HEK293 (cell line): ENCODE measurements around the gene NOC2L.

ENCODE experiments used
- BCL11B ChIP-seq: fragments of 450-650 bp; formaldehyde crosslinking; IDR thresholded peaks from 2 replicates; pipeline ENCODE4 v1.5.1; 2016; ENCODE audit warnings: low read depth, missing biosample characterization, missing genetic modification characterization
- GLIS1 ChIP-seq: fragments of 450-650 bp; formaldehyde crosslinking; IDR thresholded peaks from 2 replicates; pipeline ENCODE4 v1.5.1; 2016; ENCODE audit warnings: missing biosample characterization, missing genetic modification characterization
- HIC1 ChIP-seq: fragments of 450-650 bp; formaldehyde crosslinking; IDR thresholded peaks from 2 replicates; pipeline ENCODE4 v1.5.1; 2016; ENCODE audit warnings: missing biosample characterization, missing genetic modification characterization
- HOXD13 ChIP-seq: sonication (generic); formaldehyde crosslinking; IDR thresholded peaks from 2 replicates; pipeline ENCODE4 v1.8.0; 2022; ENCODE audit warnings: missing genetic modification reagents, borderline replicate concordance
- KLF16 ChIP-seq: fragments of 450-650 bp; formaldehyde crosslinking; IDR thresholded peaks from 2 replicates; pipeline ENCODE4 v1.5.1; 2017; ENCODE audit warnings: missing biosample characterization, missing genetic modification characterization
- MYNN ChIP-seq: fragments of 450-650 bp; formaldehyde crosslinking; IDR thresholded peaks from 2 replicates; pipeline ENCODE4 v1.5.1; 2016; ENCODE audit warnings: missing biosample characterization, missing genetic modification characterization, borderline replicate concordance
- TSHZ1 ChIP-seq: fragments of 450-650 bp; formaldehyde crosslinking; IDR thresholded peaks from 2 replicates; pipeline ENCODE4 v1.5.1; 2016; ENCODE audit warnings: missing biosample characterization, missing genetic modification characterization, borderline replicate concordance
- ZBTB20 ChIP-seq: fragments of 450-650 bp; formaldehyde crosslinking; IDR thresholded peaks from 2 replicates; pipeline ENCODE4 v1.5.1; 2016; ENCODE audit warnings: missing biosample characterization, missing genetic modification characterization
- ZNF146 ChIP-seq: fragments of 450-650 bp; formaldehyde crosslinking; IDR thresholded peaks from 2 replicates; pipeline ENCODE4 v1.5.1; 2016; ENCODE audit warnings: missing biosample characterization, missing genetic modification characterization
- ZNF155 ChIP-seq: fragments of 450-650 bp; formaldehyde crosslinking; IDR thresholded peaks from 2 replicates; pipeline ENCODE4 v1.5.1; 2016; ENCODE audit warnings: missing biosample characterization, missing genetic modification characterization
- ZNF157 ChIP-seq: fragments of 450-650 bp; formaldehyde crosslinking; IDR thresholded peaks from 2 replicates; pipeline ENCODE4 v1.5.1; 2016; ENCODE audit warnings: missing biosample characterization, missing genetic modification characterization
- ZNF311 ChIP-seq: fragments of 450-650 bp; formaldehyde crosslinking; IDR thresholded peaks from 2 replicates; pipeline ENCODE4 v1.5.1; 2017; ENCODE audit warnings: missing biosample characterization, missing genetic modification characterization, borderline replicate concordance
- ZNF416 ChIP-seq: fragments of 450-650 bp; formaldehyde crosslinking; IDR thresholded peaks from 2 replicates; pipeline ENCODE4 v1.5.1; 2016; ENCODE audit warnings: missing biosample characterization, missing genetic modification characterization
- ZNF433 ChIP-seq: fragments of 450-650 bp; formaldehyde crosslinking; IDR thresholded peaks from 2 replicates; pipeline ENCODE4 v1.5.1; 2016; ENCODE audit warnings: missing biosample characterization, missing genetic modification characterization, low read depth
- ZNF548 ChIP-seq: fragments of 450-650 bp; formaldehyde crosslinking; IDR thresholded peaks from 2 replicates; pipeline ENCODE4 v1.5.1; 2016; ENCODE audit warnings: missing biosample characterization, missing genetic modification characterization
- ZNF555 ChIP-seq: fragments of 450-650 bp; formaldehyde crosslinking; conservative IDR thresholded peaks from 2 replicates; pipeline ENCODE4 v1.5.1; 2017; ENCODE audit warnings: missing biosample characterization, mild to moderate bottlenecking, missing genetic modification characterization, inconsistent platforms
- ZNF645 ChIP-seq: fragments of 450-650 bp; formaldehyde crosslinking; IDR thresholded peaks from 2 replicates; pipeline ENCODE4; 2016; ENCODE audit warnings: missing biosample characterization, missing genetic modification characterization
- ZNF664 ChIP-seq: fragments of 450-650 bp; formaldehyde crosslinking; IDR thresholded peaks from 2 replicates; pipeline ENCODE4 v1.5.1; 2016; ENCODE audit warnings: missing biosample characterization, missing genetic modification characterization
- ZNF670 ChIP-seq: fragments of 450-650 bp; formaldehyde crosslinking; IDR thresholded peaks from 2 replicates; pipeline ENCODE4 v1.5.1; 2016; ENCODE audit warnings: missing biosample characterization, missing genetic modification characterization, low read depth
- ZNF677 ChIP-seq: fragments of 450-650 bp; IDR thresholded peaks from 2 replicates; pipeline ENCODE4 v1.5.0; 2018; ENCODE audit warnings: missing biosample characterization, mild to moderate bottlenecking, missing genetic modification characterization, moderate library complexity
- TF ChIP-seq, protein P1 (sequence below): fragments of 450-650 bp; formaldehyde crosslinking; IDR thresholded peaks from 2 replicates; pipeline ENCODE4 v1.5.1; 2016; ENCODE audit warnings: missing biosample characterization, missing genetic modification characterization

Gene NOC2L

GRCh38 chr1:995665-996633, 36.9 kb upstream of the NOC2L start (continued):
- TF ChIP-seq, protein P1, sequence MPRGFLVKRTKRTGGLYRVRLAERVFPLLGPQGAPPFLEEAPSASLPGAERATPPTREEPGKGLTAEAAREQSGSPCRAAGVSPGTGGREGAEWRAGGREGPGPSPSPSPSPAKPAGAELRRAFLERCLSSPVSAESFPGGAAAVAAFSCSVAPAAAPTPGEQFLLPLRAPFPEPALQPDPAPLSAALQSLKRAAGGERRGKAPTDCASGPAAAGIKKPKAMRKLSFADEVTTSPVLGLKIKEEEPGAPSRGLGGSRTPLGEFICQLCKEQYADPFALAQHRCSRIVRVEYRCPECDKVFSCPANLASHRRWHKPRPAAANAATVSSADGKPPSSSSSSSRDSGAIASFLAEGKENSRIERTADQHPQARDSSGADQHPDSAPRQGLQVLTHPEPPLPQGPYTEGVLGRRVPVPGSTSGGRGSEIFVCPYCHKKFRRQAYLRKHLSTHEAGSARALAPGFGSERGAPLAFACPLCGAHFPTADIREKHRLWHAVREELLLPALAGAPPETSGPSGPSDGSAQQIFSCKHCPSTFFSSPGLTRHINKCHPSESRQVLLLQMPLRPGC = 0 out of 2 replicates have a peak, but pooled peaks have one; percentile 16
- TF ChIP-seq ZNF157 = no peak
- TF ChIP-seq ZNF155 (tag by site-specific recombination) = no peak
- no peak for TF ChIP-seq ZNF645
- 0 out of 2 replicates have a peak, but pooled peaks have one; percentile 13 for TF ChIP-seq HIC1 (tag by site-specific recombination)
- no peak for TF ChIP-seq ZNF416
- no peak for TF ChIP-seq TSHZ1
- TF ChIP-seq ZBTB20 = no peak
- TF ChIP-seq ZNF433 (tag by site-specific recombination) = no peak
- TF ChIP-seq HOXD13 (CRISPR knock-in tag) = no peak
- no peak for TF ChIP-seq BCL11B
- no peak for TF ChIP-seq KLF16
- no peak for TF ChIP-seq ZNF670
- TF ChIP-seq ZNF677 = no peak
- no peak for TF ChIP-seq ZNF555 (tag by site-specific recombination)
- peak; percentile 14; the same call in 1 of the 2 replicates for TF ChIP-seq GLIS1 (tag by site-specific recombination)
- no peak for TF ChIP-seq MYNN
- no peak for TF ChIP-seq ZNF548 (tag by site-specific recombination)
- TF ChIP-seq ZNF664 (tag by site-specific recombination) = no peak
- TF ChIP-seq ZNF146 (tag by site-specific recombination) = no peak
- no peak for TF ChIP-seq ZNF311 (tag by site-specific recombination)
